HG03135 (cell line): ENCODE data around the gene COL4A2.
"Not testable (repeated sequence)": the region's sequence is repeated elsewhere in the genome, so short reads cannot be mapped to it uniquely, and the experiment has no call there.

Source experiments
- ATAC-seq: cut with Tn5 transposase; IDR thresholded peaks from one replicate; pipeline ENCODE4 v1.9.1; 2021; ENCODE audit warnings: mild to moderate bottlenecking, moderate library complexity; ENCODE audit not compliant: unreplicated experiment

COL4A2 gene

GRCh38 chr13:110305544-110305943 lies 1.5 kb upstream of the COL4A2 start:
- no peak for ATAC-seq

DNA sequence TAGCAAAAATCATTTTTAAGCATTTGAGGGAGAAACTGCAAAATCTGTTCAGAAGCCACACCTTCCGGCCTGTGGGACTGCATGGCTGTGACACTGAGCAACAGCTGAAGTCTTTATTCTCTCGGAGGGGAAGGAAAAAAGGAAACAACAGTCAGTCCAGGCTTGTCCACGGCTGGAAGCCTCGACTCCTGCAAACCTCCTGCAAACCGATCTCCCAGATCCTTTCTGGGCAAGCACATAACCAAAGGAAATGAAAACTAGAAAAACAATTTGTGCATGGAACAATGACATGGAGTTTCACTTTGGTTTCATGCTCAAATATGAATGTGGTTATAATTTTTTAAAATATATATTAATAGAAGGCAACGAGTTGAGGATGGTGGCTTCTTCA lies 1.1 kb upstream of the COL4A2 start:
- ATAC-seq, result no peak

DNA sequence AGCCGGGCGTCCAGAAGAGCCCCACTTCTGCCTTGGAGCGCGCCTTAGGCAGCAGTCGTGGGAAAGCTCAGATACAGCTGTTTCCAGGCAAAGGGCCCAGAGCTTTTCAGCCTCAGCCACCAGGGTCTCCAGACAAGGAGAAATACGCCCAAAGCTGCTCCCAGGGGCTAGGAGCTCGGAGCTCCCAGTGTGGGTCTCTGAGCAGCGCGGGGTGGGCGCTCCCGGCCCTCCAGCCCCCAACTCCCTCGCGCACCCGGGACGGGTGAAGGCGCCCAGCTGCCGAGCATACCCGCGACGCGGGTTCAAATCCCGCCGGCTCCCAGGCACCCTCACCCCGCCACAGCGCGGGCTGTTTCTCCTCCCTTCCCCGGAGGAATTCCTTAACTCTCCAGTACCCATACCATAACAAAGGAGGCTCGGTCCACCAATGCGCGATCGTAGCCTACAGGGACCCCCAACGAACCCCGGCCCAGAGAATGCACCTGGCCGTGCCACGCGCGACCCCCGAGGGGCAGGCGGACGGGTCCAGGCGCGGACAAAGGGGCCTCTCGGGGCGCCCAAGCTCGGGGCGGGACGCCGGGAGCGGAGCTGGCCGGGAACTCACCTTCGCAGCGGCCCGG lies 634 bp upstream of the COL4A2 start:
- ATAC-seq, result no peak

- no peak for ATAC-seq
Measured at GRCh38 chr13:110307767-110308655, 927 bp downstream of the COL4A2 start.

DNA sequence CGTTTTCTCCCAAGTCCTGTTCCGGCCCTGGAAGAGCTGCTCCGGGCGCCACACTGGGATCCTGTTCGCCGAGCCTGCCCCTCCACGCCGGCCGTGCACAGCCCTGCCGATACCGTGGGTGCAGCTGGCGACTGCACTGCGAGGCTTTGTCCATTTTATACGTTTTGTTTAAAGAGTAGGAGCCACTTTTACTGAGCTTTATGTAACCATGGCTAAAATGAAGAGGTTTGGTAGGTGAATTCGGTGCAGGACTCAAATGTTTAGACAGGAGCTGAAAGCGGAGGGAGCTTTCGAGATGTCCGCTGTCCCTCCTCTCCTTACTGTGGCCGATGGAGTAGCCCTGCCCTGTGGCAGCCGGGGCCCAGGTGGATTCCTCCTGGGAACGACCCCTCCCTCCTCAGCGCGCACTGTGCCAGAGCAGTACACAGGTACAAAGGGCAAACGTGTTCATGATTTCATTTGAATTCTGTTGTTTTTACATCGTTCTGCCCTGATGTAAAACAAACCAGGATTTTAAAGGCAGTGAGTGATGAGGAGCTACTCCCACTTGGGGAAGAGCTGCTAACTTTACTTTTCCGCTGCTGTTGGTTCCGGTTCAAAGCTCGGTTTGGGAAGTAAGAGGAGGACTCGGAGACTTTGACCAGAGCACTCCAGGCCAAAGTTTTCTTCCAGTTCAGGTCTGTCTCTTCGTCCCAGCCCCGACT lies 1.7 kb downstream of the COL4A2 start:
- ATAC-seq, result no peak

DNA sequence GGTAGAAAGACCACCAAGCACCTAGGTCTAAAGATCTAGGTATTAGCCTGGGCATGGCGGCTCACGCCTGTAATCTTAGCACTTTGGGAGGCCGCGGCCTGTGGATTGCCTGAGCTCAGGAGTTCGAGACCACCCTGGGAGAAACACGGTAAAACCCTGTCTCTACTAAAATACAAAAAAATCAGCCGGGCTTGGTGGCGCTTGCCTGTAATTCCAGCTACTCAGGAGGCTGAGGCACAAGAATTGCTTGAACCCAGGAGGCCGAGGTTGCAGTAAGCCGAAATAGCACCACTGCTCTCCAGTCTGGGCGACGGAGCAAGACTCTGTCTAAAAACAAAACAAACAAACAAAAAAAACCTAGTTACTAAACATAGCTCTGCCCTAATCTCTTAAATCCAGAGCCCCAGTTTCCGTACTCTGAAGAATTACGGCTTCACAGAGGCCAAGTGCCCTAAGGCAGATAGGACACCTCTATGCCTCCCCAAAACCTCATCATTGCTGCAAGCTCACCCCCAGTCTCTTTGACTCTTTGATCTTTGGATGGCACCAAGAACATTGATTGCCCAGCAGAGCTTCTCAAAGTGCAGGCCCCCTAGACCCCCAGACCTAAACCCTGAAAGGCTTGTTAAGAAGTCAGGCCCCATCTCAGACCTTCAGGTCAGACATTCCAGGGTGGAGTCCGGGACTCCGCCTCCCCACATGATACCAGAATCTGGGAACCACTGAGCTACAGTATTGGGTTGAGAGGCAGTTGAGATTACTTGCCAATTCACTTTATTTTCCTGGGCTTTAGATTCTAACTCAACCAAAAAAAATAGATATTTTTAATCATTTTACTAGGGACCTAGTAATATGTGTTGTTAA lies 2.8 kb downstream of the COL4A2 start:
- no peak for ATAC-seq

DNA sequence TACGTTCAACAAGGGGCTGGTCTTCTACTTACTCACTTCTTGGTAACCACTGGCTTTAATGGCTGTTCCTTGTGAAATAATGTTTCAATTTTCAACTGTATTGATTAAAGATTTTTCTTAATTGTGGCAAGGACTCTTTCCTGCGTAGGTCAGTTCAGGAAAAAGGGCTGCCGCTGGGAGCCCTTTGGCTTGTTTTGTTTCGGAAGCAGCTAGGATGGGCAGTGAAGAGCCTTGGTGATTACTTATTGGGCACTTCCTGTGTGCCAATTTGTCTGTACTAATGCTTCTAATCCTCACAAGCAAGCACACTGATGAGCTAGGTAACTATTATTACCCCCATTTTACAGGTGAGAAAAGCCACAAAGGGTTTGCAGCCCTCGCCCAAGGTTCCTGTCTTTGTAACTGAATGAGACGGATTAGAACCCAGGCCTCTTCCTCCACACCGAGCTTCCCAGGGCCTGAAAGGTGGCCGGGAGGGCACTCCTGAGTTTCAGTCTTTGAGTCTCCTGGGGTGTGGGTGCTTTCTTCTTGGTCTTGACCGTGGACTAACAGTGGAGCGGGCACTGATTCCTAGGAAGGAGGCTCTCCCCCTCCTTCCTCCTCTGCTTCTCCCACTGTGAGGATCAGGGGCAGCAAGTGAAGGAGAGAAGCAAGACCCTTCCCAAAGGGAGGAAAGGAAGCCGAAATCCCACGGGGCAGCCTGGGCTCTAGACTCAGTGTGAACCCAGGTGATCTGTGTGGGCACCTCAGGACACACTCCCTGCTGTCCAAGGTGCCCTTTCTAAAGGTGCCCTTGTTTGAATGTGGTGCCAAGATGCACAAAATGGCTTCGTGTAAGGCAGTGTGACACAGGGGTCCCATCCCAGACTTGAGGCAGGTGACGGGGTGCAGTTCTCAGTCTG lies 3.7 kb downstream of the COL4A2 start:
- ATAC-seq, result no peak

GRCh38 chr13:110311443-110312338 lies 4.6 kb downstream of the COL4A2 start:
- no peak for ATAC-seq

DNA sequence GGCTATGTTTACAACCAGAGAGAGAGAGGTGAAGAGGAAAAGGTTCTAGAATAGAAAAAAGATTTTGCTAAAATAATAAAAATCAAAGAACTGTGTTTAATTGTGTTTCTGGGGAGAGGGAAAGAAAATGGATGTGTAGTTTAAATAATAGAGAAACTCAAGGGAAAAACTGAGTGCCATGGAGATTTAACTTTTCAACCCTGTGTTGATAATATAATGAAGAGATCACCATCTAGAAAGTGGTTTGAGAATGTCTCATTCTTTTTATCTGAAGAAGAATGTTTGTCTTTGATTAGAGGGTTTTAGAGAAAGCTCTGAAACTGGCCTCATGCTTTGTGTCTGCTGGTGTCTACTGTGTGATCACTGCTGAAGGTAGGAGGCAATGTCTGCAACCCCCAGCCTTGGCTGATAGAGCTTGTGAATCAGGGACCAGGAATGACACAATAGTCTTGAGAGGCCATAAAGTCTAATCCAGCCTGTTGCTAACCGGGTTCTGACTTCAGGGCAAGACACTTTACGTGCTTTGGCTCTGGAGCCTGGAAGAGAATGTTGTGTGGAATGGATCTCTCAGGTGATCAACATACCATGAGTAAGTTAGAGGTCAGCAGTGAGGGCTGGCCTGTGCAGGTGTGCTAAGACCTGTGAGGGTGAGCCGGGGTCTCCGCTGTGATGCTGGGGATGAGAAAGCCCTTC lies 5.4 kb downstream of the COL4A2 start:
- ATAC-seq, result no peak

DNA sequence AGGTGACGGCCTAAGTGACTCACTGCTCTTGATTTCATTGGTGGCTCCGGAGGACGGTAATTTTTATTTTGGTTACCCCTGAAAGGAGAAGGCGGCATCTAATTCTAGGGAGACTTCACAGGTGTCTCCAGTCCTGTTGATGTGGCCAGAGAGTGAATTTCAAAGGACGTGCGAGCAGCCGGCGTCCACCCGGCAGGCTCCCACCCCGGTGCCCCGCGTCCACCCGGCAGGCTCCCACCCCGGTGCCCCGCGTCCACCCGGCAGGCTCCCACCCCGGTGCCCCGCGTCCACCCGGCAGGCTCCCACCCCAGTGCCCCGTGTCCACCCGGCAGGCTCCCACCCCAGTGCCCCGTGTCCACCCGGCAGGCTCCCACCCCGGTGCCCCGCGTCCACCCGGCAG lies 6.2 kb downstream of the COL4A2 start:
- not testable (repeated sequence) for ATAC-seq

DNA sequence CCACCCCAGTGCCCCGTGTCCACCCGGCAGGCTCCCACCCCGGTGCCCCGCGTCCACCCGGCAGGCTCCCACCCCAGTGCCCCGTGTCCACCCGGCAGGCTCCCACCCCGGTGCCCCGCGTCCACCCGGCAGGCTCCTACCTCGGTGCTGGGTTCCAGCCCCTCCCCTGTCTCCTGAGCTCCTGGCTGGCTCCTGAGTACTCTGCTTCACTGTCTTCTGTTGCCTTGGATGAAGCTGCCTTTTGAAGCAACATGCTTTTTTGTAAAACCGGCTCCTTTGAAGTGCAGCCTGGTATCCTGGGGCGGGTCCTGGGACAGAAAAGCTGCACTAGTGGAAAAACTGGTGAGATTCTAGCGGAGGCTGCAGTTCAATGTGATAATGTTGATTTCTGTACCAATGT lies 6.6 kb downstream of the COL4A2 start:
- not testable (repeated sequence) for ATAC-seq

- no peak for ATAC-seq
Measured at GRCh38 chr13:110314516-110315245, 7.6 kb downstream of the COL4A2 start.

DNA sequence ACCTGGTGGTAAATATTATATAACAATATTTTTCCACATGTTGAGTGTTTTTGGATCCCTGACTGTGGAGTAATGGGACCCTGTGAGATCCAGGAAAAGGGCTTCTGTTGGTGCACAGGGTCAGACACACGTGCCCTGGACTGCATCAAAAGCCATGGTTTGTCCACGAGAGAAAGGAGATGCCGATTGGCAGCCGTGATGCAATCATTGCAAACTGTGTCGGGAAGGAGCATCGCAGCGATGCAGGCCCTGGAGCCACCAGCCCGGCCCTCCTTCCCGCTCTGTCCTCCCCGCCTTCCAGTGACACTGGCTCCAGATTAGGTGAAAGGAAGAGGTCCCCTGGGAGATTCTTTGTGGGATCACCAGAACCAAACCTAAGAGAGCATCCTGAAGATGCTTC lies 9.1 kb downstream of the COL4A2 start:
- ATAC-seq, result no peak

DNA sequence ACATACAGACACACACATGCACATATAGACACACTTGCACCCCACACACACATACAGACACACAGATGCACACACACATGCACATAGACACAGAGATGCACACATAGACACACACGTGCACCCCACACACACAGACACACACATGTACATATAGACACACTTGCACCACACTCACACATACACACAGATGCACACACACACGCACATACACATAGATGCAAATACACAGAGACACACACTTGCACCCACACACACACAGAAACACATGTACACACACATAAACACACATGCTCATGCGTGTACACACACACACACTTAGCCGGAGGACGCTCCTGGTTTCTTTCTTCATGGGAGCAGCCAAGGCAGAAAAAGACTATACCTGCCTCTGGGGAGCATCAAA lies 10.0 kb downstream of the COL4A2 start:
- no peak for ATAC-seq

- no peak for ATAC-seq
Measured at GRCh38 chr13:110317496-110318195, 10.6 kb downstream of the COL4A2 start.

GRCh38 chr13:110318920-110319319 lies 11.8 kb downstream of the COL4A2 start:
- no peak for ATAC-seq

DNA sequence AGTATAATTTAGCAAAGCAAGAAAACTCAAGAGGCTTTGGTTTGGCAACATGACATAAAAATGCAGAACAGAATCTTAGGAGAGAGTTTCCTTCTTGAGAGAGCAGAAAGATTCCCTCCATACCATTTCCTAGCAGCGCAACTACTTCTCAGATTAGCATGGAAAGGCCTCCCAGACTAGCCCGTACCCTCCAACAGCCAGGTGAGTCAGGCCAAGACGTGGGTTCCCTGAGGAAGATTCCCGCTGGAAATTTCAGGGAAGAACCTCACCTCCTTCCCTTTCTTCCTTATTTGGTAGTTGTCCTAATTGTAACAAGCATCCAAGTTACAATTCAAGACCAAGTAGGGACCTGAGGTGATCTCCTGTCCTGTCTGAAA lies 12.3 kb downstream of the COL4A2 start:
- ATAC-seq, result no peak
